Measurements from ENCODE around the gene RNLS.
A peak's percentile ranks its signal among the peaks of the same experiment; 100 is the strongest.
"Not testable (repeated sequence)": the region's sequence is repeated elsewhere in the genome, so short reads cannot be mapped to it uniquely, and the experiment has no call there.

Gene RNLS

DNA sequence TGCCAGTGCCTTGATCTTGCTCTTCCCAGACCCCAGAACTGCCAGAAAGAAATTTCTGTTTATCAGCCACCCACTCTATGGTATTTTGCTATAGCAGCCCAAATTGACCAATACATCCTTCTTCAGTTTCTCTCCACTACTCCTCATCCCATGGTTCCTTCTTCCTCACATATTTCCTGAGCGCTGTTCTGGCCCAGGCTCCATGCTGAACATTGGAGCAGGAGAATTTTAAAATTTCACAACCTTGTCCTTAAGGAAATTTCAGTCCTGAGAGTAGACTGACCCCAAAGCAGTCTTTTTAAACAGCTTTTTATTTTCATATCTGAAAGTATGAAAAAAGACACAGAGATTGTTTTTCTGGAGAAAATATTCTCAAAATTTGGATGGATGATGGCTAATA, 297.1 kb downstream of the RNLS start:
- DNase-seq: no peak

- DNase-seq: peak; percentile 91
These were observed 301.3 kb downstream of the RNLS start for GRCh38 chr10:88281592-88282347.

- DNase-seq: no peak
These were observed 302.6 kb downstream of the RNLS start for GRCh38 chr10:88280518-88280917.

DNA sequence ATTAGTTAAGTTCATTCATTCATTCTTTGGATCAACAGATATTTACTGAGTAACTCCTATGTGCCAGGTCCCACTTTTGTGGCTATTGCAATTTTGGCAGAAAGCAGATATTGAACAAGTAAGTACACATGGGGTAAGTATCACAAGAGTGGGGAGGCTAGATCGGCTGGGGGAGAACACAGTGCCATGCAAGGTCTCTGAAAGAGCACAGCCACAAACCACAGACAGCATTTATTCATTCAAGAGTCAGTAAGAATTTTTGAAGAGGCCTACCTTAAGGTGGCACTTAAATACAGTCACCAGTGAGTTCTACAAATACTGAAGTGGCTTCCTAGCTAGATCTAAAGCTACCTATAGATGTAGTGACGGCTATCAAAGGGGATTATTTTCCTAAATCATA, 304.2 kb downstream of the RNLS start:
- DNase-seq: peak; percentile 34

DNA sequence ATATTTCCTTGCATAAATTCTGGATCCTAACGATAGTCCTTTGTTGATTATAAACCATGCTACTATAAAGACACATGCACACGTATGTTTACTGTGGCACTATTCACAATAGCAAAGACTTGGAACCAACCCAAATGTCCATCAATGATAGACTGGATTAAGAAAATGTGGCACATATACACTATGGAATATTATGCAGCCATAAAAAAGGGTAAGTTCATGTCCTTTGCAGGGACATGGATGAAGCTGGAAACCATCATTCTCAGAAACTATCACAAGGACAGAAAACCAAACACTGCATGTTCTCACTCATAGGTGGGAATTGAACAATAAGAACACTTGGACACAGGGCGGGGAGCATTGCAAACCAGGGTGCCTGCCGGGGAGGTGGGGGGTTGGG, 306.2 kb downstream of the RNLS start:
- not testable (repeated sequence) for DNase-seq

DNA sequence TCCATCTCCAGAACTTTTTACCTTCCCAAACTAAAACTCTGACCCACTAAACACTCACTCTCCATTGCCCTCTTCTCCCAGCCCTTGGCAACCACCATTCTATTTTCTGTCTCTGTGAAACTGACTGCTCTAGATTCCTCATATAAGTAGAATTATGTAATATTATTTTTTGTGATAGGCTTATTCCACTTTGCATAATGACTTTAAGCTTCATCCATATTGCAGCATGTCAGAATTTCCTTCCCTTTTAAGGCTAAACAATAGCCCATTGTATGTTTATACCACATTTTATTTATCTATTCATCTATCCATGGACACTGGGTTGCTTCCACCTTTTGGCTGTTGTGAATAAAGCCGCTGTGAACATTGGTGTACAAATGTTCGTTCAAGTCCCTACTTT, 308.8 kb downstream of the RNLS start:
- DNase-seq: no peak

DNA sequence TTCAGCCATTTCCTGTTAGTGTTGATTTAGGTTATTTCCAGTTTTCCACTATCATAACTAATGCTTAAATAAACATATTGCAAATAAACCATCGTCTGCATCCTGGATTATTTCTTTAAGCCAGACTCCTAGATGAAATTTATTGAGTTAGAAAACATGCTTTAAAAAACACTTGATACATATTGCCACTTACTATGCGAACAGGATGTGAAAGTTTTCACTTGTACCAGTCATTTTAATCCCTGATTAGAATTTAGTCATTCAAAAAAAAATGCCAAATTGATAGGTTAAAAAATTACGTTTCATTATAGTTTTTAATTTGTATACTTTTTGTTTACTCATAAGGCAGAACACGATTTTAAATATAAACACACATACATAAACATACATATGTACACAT, 309.6 kb downstream of the RNLS start:
- DNase-seq: no peak

DNA sequence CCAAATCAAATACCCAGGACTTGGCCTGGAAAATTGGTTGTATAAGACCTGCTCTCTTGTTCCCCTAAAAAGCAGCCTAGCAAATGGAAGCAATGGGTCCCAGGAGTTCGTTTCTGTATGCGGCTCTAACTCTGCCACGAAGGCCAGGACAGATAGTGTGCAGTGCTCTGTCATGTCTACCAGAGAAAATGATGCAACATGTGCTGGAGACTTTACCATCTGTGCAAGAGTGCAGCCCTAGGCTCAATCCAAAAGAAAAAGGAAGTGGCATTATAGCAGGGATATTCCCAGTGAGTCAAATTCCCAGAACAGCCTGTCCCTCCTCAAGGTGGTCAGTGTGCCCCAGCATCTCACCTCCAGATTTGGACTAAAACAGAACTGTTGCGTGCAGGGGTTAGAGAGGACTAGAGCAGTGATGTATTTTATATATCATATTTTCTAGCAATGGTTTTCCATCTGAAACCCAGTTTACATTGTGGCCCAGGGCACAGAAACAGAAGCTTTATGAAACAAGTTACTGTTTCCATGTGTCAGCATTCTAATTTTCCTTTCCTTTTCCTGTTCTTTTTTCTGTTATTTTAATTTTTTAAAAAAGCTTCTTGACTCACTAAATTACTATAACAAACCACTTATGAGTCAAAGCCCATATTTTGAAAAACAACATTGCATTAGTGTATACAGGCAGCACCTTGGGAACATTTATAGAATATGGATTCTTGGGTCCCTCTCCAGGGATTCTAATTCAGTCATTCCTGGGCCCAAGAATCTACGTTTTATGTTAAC, 311.2 kb downstream of the RNLS start:
- peak; percentile 61 for DNase-seq

- peak; percentile 87 for DNase-seq
These were observed 312.0 kb downstream of the RNLS start for GRCh38 chr10:88270871-88271713.

- no peak for DNase-seq
These were observed 312.9 kb downstream of the RNLS start for GRCh38 chr10:88270061-88270808.

DNA sequence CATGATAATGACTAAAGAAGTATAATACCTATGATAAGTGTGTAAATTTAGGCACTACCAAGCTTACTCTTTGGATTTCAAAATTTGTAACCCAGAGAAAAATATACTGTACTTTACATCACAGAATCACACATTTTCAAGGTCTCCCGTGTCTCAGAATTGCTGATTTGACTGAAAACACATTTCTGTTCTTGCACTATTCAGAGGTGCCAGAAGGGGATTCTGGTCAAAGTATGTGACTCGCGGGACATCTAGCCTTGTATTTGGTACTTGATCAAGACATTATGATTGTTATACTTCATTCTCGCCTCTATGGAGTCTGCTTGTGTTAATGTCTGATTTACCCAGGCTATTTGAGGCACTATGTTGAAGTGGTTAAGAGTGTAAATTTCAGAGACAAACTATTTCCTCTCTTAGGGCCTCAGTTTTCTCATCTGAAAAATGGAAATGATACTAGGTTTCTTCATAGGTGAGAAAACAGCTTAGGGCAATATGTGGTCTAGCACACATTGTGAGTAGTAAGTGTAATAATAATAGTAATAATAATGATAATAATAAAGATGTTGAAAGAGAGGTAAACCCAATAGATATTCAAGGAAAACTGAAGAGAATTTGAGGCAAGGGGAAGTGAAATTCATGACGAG, 320.4 kb downstream of the RNLS start:
- no peak for DNase-seq

DNA sequence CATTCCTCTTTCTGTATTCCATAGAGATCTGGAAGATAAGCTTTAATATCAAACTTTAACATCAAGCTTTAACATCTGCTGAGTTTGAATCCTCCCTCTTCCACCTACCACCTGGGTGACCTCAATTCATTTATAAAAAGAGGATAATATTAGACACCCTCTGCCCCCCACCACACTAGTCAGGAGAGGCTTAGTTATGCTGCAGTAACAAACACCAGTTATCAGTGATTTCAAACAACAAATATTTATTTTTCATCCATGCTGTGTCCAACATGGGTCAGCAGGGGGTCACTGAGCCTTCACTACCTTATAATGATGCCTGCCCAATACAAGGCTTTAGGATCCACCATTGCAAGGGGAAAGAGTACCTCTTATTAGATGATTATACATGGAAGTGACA, 322.0 kb downstream of the RNLS start:
- DNase-seq: no peak

- DNase-seq: no peak
These were observed 322.6 kb downstream of the RNLS start for GRCh38 chr10:88260329-88261051.

- DNase-seq: no peak
These were observed 323.7 kb downstream of the RNLS start for GRCh38 chr10:88259381-88259780.

DNA sequence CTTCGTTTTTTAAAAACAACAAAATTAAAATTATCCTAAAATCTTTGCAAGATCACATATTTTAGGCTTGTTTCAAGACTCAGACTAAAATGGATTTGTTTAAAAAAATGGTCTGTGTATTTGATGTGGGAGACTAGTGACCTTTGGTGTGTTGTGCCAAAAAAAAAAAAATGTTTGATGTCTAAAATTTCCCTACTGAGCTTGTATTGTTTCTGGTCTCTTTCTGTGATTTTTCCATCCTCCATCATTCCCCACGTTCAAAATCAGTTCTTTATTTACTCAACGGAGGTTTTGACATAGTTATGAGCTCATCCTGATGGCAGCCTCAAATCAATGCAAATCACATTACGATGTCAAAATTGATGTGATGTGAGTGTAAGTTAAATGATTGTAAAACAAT, 326.2 kb downstream of the RNLS start:
- no peak for DNase-seq

- peak; percentile 21 for DNase-seq
These were observed 327.0 kb downstream of the RNLS start for GRCh38 chr10:88256013-88256680.

DNA sequence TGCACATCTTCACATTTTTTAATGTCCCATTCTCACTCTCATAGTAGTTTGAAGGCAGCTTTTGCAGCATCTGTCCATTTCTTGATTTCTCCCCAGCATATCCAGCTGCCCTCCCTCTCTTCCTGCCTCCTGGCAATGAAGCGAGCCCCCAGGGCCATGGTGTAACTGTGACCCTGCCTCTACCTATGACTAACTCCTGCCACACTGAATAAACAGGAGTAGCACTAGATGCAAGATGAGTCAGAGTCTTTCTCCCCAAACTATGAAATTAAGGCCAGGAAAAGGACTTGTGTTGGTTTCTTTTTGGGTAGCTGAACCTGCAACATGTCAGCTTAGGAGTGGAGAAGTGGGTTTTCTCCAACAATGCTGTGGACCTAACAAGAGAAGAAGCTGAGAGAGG, 329.0 kb downstream of the RNLS start:
- peak; percentile 76 for DNase-seq

- DNase-seq: no peak
These were observed 329.5 kb downstream of the RNLS start for GRCh38 chr10:88253622-88254021.

DNA sequence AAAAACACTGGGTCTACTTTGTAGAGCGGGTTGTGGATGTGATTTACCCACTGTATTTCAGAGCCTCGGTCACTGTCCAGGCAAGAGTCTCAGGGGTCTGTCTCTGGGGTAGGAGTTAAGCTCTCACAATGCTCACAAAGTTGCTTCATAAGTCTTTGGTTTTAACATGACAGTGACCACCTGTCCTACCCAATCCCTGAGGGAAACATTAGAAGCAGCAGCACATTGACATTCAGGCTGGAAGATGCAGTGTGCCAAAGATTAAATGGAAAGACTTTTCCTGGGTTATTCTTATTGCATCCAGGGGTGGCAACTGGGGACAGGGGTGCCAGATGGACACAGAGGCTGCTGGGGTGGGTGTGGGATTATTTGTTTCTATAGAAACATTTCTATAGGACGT, 330.0 kb downstream of the RNLS start:
- DNase-seq: no peak

GRCh38 chr10:88249450-88249849, 333.7 kb downstream of the RNLS start:
- DNase-seq: no peak

GRCh38 chr10:88246675-88247074, 336.4 kb downstream of the RNLS start:
- DNase-seq: no peak
